ENCODE results near the gene CDH13. TPM values are rescaled to one million over a fixed set of nuclear protein-coding genes. Genes with fewer than 3 reads are reported as not detected.

The CDH13 gene
- total and polyA plus RNA-seq, 2 donors (not counting 1 experiment from before 2014, with no cell fraction given): 27.6 to 96.7 TPM

GRCh38 chr16:82793528-82794245, 166.9 kb downstream of the CDH13 start:
- Histone ChIP-seq H3K36me3 (ENCODE audit: control insufficient read depth, insufficient read depth, low read length) (no peaks in the 10 kb centered on the region), H3K9me3 (ENCODE audit: control insufficient read depth, insufficient read depth, low read depth, low read length) (no peaks in the 10 kb centered on the region), H3K9ac (ENCODE audit: insufficient read depth, low read length) (no peak overlapping the region), H3K4me3 (replicated peaks in 1 of 4; ENCODE audit: control extremely low read depth in 1 of 4, insufficient read depth in 1 of 4, low read depth in 3 of 4, low read length in 4 of 4) (no peak overlapping the region), H4K20me1 (ENCODE audit: control insufficient read depth, extremely low read depth, insufficient read depth, low read length) (no peaks in the 10 kb centered on the region), H3K79me2 (ENCODE audit: control insufficient read depth, insufficient read depth, low read length) (no peaks in the 10 kb centered on the region), H3K27me3 (ENCODE audit: control insufficient read depth, insufficient read depth, low read length) (no peaks in the 10 kb centered on the region), H3K4me1 (ENCODE audit: control insufficient read depth, extremely low read depth, insufficient read depth, low read length) (no peaks in the 10 kb centered on the region), H2AFZ (ENCODE audit: low read length) (no peak overlapping the region), H3K4me2 (ENCODE audit: extremely low read depth, insufficient read depth, low read length) (no peak overlapping the region), H3K27ac (ENCODE audit: insufficient read depth, low read length) (no peak overlapping the region)
- TF ChIP-seq EZH2 (IDR thresholded peaks at IDR 0.05; ENCODE audit: low read length, missing control alignments) (no peak), CTCF (conservative IDR thresholded peaks at IDR 0.05 in 1 of 2, IDR thresholded peaks at IDR 0.05 in 1 of 2; ENCODE audit: low read depth in 1 of 2, low read length in 2 of 2) (no peak)
- DNase-seq (ENCODE audit: low read depth in 2 of 2): no peak

GRCh38 chr16:82796047-82796446, 169.3 kb downstream of the CDH13 start:
- H3K79me2 ChIP-seq (ENCODE audit: control insufficient read depth, insufficient read depth, low read length): no peaks in the 10 kb centered on the region
- no peak overlapping the region for H3K27ac ChIP-seq (ENCODE audit: insufficient read depth, low read length)
- TF ChIP-seq CTCF (conservative IDR thresholded peaks at IDR 0.05 in 1 of 2, IDR thresholded peaks at IDR 0.05 in 1 of 2; ENCODE audit: low read depth in 1 of 2, low read length in 2 of 2) (no peak), EZH2 (IDR thresholded peaks at IDR 0.05; ENCODE audit: low read length, missing control alignments) (no peak)
- H4K20me1 ChIP-seq (ENCODE audit: control insufficient read depth, extremely low read depth, insufficient read depth, low read length): no peaks in the 10 kb centered on the region
- no peak overlapping the region for H2AFZ ChIP-seq (ENCODE audit: low read length)
- no peak overlapping the region for H3K4me2 ChIP-seq (ENCODE audit: extremely low read depth, insufficient read depth, low read length)
- no peaks in the 10 kb centered on the region for H3K36me3 ChIP-seq (ENCODE audit: control insufficient read depth, insufficient read depth, low read length)
- no peak overlapping the region for H3K4me3 ChIP-seq (replicated peaks in 1 of 4; ENCODE audit: control extremely low read depth in 1 of 4, insufficient read depth in 1 of 4, low read depth in 3 of 4, low read length in 4 of 4)
- no peaks in the 10 kb centered on the region for H3K27me3 ChIP-seq (ENCODE audit: control insufficient read depth, insufficient read depth, low read length)
- no peaks in the 10 kb centered on the region for H3K9me3 ChIP-seq (ENCODE audit: control insufficient read depth, insufficient read depth, low read depth, low read length)
- no peak overlapping the region for H3K9ac ChIP-seq (ENCODE audit: insufficient read depth, low read length)
- no peak for DNase-seq (ENCODE audit: low read depth in 2 of 2)
- H3K4me1 ChIP-seq (ENCODE audit: control insufficient read depth, extremely low read depth, insufficient read depth, low read length): no peaks in the 10 kb centered on the region

- Histone ChIP-seq H3K9me3 (ENCODE audit: control insufficient read depth, insufficient read depth, low read depth, low read length) (no peaks in the 10 kb centered on the region), H2AFZ (ENCODE audit: low read length) (no peak overlapping the region), H3K79me2 (ENCODE audit: control insufficient read depth, insufficient read depth, low read length) (no peaks in the 10 kb centered on the region), H3K4me2 (ENCODE audit: extremely low read depth, insufficient read depth, low read length) (no peak overlapping the region), H3K27ac (ENCODE audit: insufficient read depth, low read length) (no peak overlapping the region), H4K20me1 (ENCODE audit: control insufficient read depth, extremely low read depth, insufficient read depth, low read length) (no peaks in the 10 kb centered on the region), H3K9ac (ENCODE audit: insufficient read depth, low read length) (no peak overlapping the region), H3K4me3 (replicated peaks in 1 of 4; ENCODE audit: control extremely low read depth in 1 of 4, insufficient read depth in 1 of 4, low read depth in 3 of 4, low read length in 4 of 4) (no peak overlapping the region), H3K36me3 (ENCODE audit: control insufficient read depth, insufficient read depth, low read length) (no peaks in the 10 kb centered on the region), H3K4me1 (ENCODE audit: control insufficient read depth, extremely low read depth, insufficient read depth, low read length) (no peaks in the 10 kb centered on the region), H3K27me3 (ENCODE audit: control insufficient read depth, insufficient read depth, low read length) (no peaks in the 10 kb centered on the region)
- DNase-seq (ENCODE audit: low read depth in 2 of 2): peak in 1 of 2 donors; percentile 72
- TF ChIP-seq CTCF (conservative IDR thresholded peaks at IDR 0.05 in 1 of 2, IDR thresholded peaks at IDR 0.05 in 1 of 2; ENCODE audit: low read depth in 1 of 2, low read length in 2 of 2) (no peak), EZH2 (IDR thresholded peaks at IDR 0.05; ENCODE audit: low read length, missing control alignments) (no peak)
Observed at GRCh38 chr16:82801361-82801760, 174.6 kb downstream of the CDH13 start.

All from fibroblast of lung (primary cell).